HG03432 (cell line): Measurements from ENCODE around the gene SLC6A18.
"Not testable (repeated sequence)": the region's sequence is repeated elsewhere in the genome, so short reads cannot be mapped to it uniquely, and the experiment has no call there.

ENCODE experiments used
- ATAC-seq: cut with Tn5 transposase; IDR thresholded peaks from one replicate; pipeline ENCODE4 v1.9.1; 2021; ENCODE audit warnings: mild to moderate bottlenecking, moderate library complexity; ENCODE audit not compliant: unreplicated experiment

The SLC6A18 gene

GRCh38 chr5:1251678-1252580, 26.7 kb downstream of the SLC6A18 start:
- no peak for ATAC-seq

- no peak for ATAC-seq
Observed at GRCh38 chr5:1252681-1253080, 27.5 kb downstream of the SLC6A18 start.

DNA sequence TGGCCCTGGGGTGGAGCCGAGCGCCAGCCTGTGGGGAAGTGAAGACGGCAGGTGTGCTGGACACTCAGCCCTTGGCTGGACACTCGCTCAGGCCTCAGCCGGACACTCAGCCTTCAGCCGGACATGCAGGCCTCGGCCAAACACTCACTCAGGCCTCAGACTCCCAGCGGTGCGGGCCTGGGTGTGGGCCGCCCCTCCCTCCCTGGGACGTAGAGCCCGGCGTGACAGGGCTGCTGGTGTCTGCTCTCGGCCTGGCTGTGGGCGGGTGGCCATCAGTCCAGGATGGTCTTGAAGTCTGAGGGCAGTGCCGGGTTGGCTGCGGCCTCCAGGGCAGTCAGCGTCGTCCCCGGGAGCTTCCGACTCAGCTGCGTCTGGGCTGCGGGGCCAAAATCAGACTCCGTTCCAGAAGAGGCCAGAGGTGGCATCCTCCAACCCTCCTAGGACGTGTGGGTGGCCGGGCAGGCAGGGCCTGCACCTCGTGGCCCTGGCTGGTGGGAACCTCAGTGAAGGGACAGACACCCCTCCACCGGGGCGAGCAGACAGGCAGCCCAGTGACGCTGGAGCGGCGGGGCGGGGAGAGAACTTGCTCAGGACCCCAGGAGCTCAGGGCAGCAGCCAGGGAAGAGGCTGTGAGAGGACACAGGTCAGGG, 28.4 kb downstream of the SLC6A18 start:
- ATAC-seq = no peak

GRCh38 chr5:1254196-1254595, 29.0 kb downstream of the SLC6A18 start:
- no peak for ATAC-seq

DNA sequence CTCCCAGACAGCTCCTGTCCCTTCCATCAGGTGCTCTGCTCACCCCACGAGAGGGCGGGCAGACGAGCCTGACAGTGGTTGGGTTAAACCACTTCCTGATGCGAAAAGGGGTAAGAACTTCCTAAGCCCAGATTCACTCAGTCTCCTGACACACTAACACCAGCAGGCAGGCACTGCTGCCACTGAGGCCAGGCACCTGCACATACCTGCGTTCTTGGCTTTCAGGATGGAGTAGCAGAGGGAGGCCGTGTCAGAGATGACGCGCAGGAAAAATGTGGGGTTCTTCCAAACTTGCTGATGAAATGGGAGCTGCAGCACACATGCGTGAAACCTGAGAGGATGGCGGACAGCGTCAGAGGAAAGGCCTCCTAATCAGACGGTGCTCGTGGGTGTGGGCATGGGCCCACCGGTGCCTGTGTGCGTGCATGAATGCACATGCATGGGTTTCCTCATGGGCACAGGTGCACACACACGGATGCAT, 29.9 kb downstream of the SLC6A18 start:
- ATAC-seq = no peak

DNA sequence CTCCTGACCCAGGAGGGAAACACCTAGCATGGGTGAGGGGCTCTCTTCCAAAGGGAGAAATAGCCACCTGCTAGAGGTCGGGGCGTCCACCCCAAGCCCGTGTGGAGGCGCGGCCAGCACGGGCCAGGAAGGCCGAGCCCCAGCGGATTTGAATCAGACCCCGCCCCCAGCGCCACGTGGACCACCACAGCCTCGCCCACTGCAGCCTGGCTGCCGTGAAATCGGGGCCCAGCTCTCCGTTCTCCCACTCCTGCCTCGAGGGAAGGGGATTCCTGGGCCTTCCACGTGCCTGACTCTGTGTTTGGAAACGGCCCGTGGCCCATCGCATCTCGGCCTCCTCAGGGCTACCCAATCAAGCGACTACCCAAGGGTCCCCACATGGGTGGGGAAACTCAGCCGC, 31.6 kb downstream of the SLC6A18 start:
- ATAC-seq = no peak

DNA sequence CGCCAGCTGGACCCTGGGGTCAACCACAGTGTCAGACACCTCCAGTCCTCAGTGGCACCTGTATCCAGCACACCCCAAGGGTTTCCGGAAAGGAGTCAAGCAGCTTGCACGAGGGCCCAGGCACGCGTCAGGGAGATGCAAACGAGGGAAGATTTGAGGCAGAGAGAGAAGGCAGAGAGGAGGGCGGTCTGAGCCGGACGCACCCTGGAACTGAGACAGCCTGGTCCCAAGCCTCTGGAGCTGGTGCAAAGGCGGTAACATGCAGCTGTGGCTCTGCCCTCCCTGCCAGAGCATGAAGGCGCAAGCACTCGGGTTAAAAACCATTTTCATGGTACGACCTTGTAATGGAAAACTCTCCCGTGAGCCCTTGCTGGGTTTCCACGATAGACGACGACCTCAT, 32.2 kb downstream of the SLC6A18 start:
- ATAC-seq = no peak

- no peak for ATAC-seq
Observed at GRCh38 chr5:1257841-1258240, 32.7 kb downstream of the SLC6A18 start.

DNA sequence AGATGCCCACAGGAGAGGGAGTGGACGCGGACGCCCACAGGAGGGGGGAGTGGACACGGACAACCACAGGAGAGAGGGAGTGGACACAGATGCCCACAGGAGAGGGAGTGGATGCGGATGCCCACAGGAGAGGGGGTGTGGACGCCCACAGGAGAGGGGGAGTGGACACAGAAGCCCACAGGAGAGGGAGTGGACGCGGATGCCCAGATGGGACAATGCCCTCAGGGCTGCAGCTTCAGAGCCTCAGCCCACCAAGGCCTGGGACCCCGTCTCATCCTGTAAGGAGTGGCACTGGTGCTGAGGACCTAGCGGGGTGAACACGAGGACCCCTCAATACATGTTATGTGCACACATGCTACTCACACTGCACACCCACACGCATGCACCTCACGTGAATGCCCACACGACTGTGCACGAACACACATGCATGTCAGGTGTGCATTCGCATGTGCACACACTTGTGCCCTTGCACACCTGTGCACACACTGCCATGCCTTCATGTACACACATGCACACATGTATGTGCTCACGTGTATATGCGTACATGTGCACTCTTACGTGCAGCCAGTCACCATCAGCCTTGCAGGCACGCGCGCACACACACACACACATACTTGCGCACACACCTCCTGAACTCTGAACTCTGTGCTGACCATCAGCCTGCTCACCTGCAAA, 34.8 kb downstream of the SLC6A18 start:
- ATAC-seq = no peak

- no peak for ATAC-seq
Observed at GRCh38 chr5:1261643-1262042, 36.5 kb downstream of the SLC6A18 start.

- no peak for ATAC-seq
Observed at GRCh38 chr5:1262381-1262780, 37.2 kb downstream of the SLC6A18 start.

GRCh38 chr5:1264211-1264610, 39.0 kb downstream of the SLC6A18 start:
- ATAC-seq = no peak

- no peak for ATAC-seq
Observed at GRCh38 chr5:1265026-1265425, 39.8 kb downstream of the SLC6A18 start.

GRCh38 chr5:1265461-1266455, 40.6 kb downstream of the SLC6A18 start:
- ATAC-seq = no peak

DNA sequence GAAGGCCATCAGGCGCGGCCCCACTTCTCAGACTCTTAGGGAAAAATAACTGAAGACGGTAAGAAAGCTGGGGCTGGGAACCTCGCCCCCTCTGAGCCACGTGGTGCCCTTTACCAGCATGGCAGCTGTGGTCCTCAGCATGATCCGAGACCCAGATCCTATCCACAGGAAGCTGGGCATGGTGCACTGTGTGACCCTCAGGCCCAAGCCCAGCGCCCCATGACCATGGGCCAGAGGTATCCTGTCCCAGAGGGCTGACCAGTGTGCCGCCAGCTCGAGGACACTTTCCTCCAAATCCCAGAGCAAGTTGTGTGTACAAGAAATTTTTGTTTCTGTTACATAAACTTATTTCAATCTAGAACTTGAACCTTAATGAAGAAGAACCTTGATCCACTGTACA, 41.6 kb downstream of the SLC6A18 start:
- ATAC-seq = no peak

GRCh38 chr5:1267464-1267863, 42.3 kb downstream of the SLC6A18 start:
- not testable (repeated sequence) for ATAC-seq

GRCh38 chr5:1268056-1268455, 42.9 kb downstream of the SLC6A18 start:
- ATAC-seq = no peak

- no peak for ATAC-seq
Observed at GRCh38 chr5:1268666-1269065, 43.5 kb downstream of the SLC6A18 start.

- no peak for ATAC-seq
Observed at GRCh38 chr5:1270426-1270825, 45.2 kb downstream of the SLC6A18 start.
